Retinal pigment epithelial cell (primary cell): ENCODE results near the gene TTLL9.
A peak's percentile ranks its signal among the peaks of the same experiment; 100 is the strongest.

Source experiments
- DNase-seq: peaks from one replicate; pipeline ENCODE4 v3.0.0-alpha.2; 2010; ENCODE audit warnings: low read depth
- H3K4me3 ChIP-seq: 2 replicates; pipeline ENCODE4 v1.5.1; 2011; ENCODE audit warnings: mild to moderate bottlenecking, low read length, control low read depth, moderate library complexity
- CTCF ChIP-seq: conservative IDR thresholded peaks from 2 replicates; pipeline ENCODE4 v1.5.1; 2011; ENCODE audit warnings: low read depth, low read length, control low read depth, inconsistent platforms

The TTLL9 gene

DNA sequence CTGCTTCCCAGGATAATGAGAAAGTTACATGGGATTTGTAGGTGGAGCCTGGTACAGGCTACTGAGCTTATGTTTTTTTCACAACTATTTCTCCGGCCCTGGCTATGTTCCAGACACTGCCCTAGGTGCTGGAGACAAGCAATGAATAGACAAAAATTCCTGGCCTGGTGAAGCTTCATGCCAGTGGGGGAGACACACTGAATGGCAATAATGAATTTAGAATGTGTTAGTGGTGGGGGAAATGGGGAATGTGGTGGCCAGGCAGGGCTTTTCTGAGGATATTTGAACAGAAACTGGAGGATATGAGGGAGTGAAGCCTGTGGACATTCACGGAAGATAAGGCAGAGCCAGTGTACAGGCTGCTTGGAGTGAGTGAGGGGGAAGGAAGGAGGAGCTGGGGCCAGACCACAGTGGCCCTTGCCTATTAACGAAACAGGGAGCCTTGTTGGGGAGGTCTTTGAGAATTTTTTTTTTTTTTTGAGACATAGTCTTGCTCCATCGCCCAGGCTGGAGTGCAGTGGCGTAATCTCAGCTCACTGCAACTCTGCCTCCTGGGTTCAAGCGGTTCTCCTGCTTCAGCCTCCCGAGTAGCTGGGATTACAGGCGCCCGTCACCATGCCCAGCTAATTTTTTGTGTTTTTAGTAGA is 31.7 kb upstream of the TTLL9 start:
- no peak overlapping the region for H3K4me3 ChIP-seq
- no peak for DNase-seq

GRCh38 chr20:31839782-31840487 is 30.5 kb upstream of the TTLL9 start:
- H3K4me3 ChIP-seq, result no peak overlapping the region
- DNase-seq, result no peak
- TF ChIP-seq CTCF, result no peak

More for the DNA sequence above, 31.7 kb upstream of the TTLL9 start:
- TF ChIP-seq CTCF, result no peak

- no peak overlapping the region for H3K4me3 ChIP-seq
- TF ChIP-seq CTCF, result no peak
- no peak for DNase-seq
Observed at GRCh38 chr20:31840906-31841816, 29.3 kb upstream of the TTLL9 start.

- H3K4me3 ChIP-seq, result no peak overlapping the region
- DNase-seq, result peak; percentile 81
- TF ChIP-seq CTCF, result no peak
Observed at GRCh38 chr20:31841928-31842327, 28.5 kb upstream of the TTLL9 start.

DNA sequence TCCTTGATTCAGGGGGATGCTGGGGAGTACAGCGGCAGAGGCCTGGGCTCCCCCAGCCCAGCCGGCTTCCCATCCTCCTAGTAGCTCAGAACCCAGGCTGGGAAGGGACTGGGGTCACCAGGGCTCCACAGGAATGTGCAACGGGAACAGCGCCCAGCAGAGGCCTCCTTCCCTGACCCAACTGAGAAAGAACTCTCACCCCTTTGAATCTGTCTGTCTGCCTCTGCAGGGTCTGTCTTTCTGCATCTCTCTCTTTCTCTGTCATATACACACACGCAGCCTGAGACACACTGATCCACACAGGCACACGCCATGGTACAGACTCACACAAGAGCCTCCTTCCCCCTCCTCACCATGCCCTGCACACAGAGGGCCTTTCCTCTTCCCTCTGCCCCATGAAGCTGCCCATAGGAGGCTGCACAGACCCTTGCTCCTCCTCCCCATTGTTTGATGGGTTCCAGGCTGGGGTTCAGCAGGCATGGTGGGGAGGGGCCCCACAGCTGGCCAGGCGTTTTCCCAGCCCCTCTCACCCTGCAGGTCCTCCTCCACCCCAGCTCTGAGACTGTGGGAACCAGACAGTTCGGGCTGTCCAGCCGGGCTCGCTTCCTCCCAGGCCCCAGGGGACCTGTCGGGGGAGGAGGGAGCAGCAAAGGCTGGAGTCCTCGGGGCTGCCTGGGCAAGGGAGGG is 27.8 kb upstream of the TTLL9 start:
- DNase-seq, result no peak
- H3K4me3 ChIP-seq, result no peak overlapping the region
- TF ChIP-seq CTCF, result peak; percentile 8

- DNase-seq, result no peak
- TF ChIP-seq CTCF, result no peak
- no peak overlapping the region for H3K4me3 ChIP-seq
Observed at GRCh38 chr20:31843288-31843687, 27.1 kb upstream of the TTLL9 start.
